ENCODE measurements around the gene KCNQ1OT1.

The KCNQ1OT1 gene

DNA sequence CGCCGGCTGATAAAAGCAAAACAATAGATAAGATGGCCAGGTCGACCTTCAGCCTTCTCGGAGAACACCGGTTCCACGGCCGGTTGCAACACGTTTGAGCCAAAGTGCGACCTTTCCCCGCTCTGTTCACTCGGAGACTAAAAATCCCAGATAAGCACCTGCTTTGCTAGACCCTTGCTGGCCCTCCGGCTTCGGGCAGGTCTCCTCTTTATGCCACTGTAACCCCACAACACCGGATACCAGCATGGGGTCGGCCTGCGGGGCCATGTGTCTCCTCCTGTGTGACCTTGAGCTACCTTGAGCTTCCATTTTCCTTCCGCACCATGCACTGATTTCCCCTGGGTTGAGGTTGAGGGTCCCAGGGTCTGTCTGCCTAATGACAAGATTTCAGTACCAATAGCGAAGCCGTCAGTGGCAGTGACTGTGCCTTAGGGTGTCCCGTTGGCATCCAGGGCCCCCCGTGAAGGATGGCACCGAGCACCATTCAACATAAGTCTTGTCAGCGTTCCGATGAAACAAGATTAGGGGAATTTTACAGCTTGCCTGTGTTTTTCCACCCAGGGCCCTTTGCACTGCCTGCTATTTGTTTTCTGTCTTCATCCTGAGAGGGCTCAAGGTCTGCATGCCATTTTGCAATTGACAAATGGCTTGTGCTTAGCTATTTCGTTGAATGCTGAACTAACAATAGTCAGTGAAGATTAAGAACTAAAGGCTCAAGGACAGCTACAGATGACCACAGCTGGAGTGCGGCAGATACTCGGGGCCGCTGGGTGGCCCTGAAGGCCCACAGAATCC lies 136.4 kb downstream of the KCNQ1OT1 start:
- H3K4me3 ChIP-seq (ENCODE audit: low read length): no peak overlapping the region
- no peaks in the 10 kb centered on the region for H3K4me1 ChIP-seq (ENCODE audit: insufficient read depth, low read length)
- no peaks in the 10 kb centered on the region for H3K36me3 ChIP-seq (ENCODE audit: insufficient read depth, low read length)
- no peaks in the 10 kb centered on the region for H3K9me3 ChIP-seq (ENCODE audit: low read length)
- H2AFZ ChIP-seq (ENCODE audit: low read depth, low read length): no peak overlapping the region
- H3K27me3 ChIP-seq (ENCODE audit: insufficient read depth, low read length): no peaks in the 10 kb centered on the region

DNA sequence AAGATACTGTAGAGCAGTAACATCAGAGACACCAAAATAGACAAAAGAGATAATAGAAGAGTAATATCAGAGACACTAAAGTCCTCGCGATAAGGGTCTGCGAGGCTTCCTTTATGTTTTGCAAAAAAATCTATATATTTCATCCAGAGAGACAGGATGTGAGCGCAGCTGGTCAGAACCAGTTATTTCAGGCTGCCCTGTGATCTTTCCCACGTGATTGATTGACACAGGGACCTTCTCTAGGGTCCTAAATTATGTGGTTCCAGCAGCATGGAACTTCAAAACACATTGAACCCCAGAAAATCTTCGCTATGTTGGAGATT lies 136.9 kb downstream of the KCNQ1OT1 start:
- no peaks in the 10 kb centered on the region for H3K4me1 ChIP-seq (ENCODE audit: insufficient read depth, low read length)
- H3K27me3 ChIP-seq (ENCODE audit: insufficient read depth, low read length): no peaks in the 10 kb centered on the region
- H3K9me3 ChIP-seq (ENCODE audit: low read length): no peaks in the 10 kb centered on the region
- no peak overlapping the region for H2AFZ ChIP-seq (ENCODE audit: low read depth, low read length)
- H3K36me3 ChIP-seq (ENCODE audit: insufficient read depth, low read length): no peaks in the 10 kb centered on the region
- H3K4me3 ChIP-seq (ENCODE audit: low read length): no peak overlapping the region

- Histone ChIP-seq H3K36me3 (ENCODE audit: insufficient read depth, low read length) (no peaks in the 10 kb centered on the region), H3K4me3 (ENCODE audit: low read length) (no peak overlapping the region), H3K27me3 (ENCODE audit: insufficient read depth, low read length) (no peaks in the 10 kb centered on the region), H3K9me3 (ENCODE audit: low read length) (no peaks in the 10 kb centered on the region), H2AFZ (ENCODE audit: low read depth, low read length) (no peak overlapping the region), H3K4me1 (ENCODE audit: insufficient read depth, low read length) (no peaks in the 10 kb centered on the region)
Observed at GRCh38 chr11:2561696-2562581, 137.9 kb downstream of the KCNQ1OT1 start.

DNA sequence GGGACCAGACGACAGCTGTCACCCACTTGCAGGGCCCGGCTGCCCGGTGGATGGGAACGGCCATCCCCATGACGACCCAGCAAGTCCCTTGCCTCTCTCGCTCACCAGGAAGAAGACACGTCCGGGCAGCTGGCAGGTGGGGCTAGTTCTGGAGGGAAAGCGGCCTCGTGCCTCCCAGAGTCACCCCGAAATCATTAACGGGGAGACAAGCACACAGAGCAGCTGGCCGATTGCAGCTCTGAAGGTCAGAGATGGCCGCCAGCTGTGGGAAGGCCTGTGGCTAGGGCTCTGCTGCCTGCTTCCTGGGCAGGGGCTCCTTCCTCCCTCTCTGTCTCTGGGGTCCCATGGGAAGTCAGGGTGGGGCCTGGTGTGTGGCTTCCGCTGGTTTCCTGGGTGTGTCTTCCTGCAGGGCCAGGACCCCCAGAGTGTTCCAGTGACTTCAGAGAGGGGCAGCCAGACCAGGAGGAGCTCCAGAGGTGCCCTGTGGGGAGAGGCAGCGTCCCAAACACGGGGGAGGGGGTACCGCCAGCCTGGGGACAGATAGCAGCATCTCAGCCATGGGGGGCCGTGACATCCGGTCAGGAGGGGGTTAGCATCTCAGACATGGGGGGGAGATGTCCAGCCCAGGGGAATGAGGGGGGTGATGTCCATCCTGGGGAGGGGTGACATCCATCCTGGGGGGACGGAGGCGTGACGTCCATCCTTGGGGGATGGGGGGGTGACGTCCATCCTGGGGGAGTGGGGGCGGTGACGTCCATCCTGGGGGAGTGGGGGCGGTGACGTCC lies 140.1 kb downstream of the KCNQ1OT1 start:
- Histone ChIP-seq H3K27me3 (ENCODE audit: insufficient read depth, low read length) (no peaks in the 10 kb centered on the region), H3K9me3 (ENCODE audit: low read length) (no peaks in the 10 kb centered on the region), H2AFZ (ENCODE audit: low read depth, low read length) (no peak overlapping the region), H3K36me3 (ENCODE audit: insufficient read depth, low read length) (no peaks in the 10 kb centered on the region), H3K4me3 (ENCODE audit: low read length) (no peak overlapping the region), H3K4me1 (ENCODE audit: insufficient read depth, low read length) (no peaks in the 10 kb centered on the region)

DNA sequence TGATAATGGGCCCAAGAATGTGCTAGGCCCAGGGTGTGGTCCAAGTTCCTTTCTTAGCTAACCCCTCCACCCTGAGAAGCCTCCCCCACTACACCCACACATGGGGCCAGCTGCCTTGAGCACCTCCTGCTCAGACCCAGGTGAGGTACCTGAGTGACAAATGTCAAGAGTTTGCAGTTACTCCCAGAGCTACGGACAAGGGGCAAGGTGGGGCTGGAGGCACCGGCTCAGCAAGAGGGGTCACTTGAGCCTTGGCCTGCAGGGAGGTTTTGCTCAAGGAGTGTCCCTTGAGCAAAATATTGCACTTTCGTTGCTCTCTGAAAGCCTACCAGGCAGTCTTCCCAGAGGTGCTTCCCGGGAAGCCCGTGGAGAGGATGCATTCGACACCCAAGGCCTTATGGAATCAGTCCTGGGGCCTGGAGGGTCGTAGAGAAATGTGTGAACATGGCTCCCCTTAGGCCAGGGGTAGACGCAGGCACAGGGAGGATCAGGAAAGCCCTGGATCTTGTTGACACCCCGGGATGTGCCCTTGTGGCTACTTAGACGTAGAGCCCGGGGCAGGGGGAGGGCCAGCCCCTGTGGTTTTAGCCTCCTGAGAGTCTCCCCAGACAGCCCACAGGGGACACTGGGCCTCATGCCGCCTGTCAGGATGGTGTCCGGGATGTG lies 140.8 kb downstream of the KCNQ1OT1 start:
- H3K9me3 ChIP-seq (ENCODE audit: low read length): no peaks in the 10 kb centered on the region
- no peaks in the 10 kb centered on the region for H3K4me1 ChIP-seq (ENCODE audit: insufficient read depth, low read length)
- no peak overlapping the region for H2AFZ ChIP-seq (ENCODE audit: low read depth, low read length)
- no peak overlapping the region for H3K4me3 ChIP-seq (ENCODE audit: low read length)
- H3K27me3 ChIP-seq (ENCODE audit: insufficient read depth, low read length): peaks cover 2% of the 10 kb centered on the region
- H3K36me3 ChIP-seq (ENCODE audit: insufficient read depth, low read length): no peaks in the 10 kb centered on the region

DNA sequence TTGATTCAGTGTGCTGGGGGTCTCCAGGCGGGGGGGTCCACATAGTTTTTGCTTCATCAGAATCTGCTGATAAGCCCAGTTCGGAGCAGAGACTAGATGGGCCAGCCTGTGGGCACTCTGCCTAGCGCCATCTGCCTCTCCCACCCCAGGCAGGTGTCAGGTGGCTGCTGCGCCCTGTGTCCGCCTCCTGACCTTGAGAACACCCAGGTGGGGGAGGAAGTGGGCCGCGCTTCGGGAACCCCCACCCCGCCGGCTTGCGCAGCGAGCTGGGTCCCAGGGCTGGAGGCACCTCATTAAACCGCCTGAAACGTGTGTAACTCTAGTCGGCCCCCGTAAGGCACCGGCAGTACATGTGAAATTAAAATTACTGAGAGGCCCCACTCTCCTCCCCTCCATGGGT lies 141.4 kb downstream of the KCNQ1OT1 start:
- Histone ChIP-seq H3K4me1 (ENCODE audit: insufficient read depth, low read length) (no peaks in the 10 kb centered on the region), H2AFZ (ENCODE audit: low read depth, low read length) (no peak overlapping the region), H3K4me3 (ENCODE audit: low read length) (no peak overlapping the region), H3K9me3 (ENCODE audit: low read length) (no peaks in the 10 kb centered on the region), H3K36me3 (ENCODE audit: insufficient read depth, low read length) (no peaks in the 10 kb centered on the region), H3K27me3 (ENCODE audit: insufficient read depth, low read length) (peaks cover 2% of the 10 kb centered on the region)
